Measurements from ENCODE around the gene PGK2.

The PGK2 gene

GRCh38 chr6:49736017-49736508 is 51.0 kb downstream of the PGK2 start:
- DNase-seq (ENCODE audit: low spot score): no peak
